Measurements from ENCODE around the gene SOHLH1. TPM values are rescaled to one million over a fixed set of nuclear protein-coding genes. Genes with fewer than 3 reads are reported as not detected.

SOHLH1 gene
- total RNA-seq, 1 donor from 2014 or later: not detected

DNA sequence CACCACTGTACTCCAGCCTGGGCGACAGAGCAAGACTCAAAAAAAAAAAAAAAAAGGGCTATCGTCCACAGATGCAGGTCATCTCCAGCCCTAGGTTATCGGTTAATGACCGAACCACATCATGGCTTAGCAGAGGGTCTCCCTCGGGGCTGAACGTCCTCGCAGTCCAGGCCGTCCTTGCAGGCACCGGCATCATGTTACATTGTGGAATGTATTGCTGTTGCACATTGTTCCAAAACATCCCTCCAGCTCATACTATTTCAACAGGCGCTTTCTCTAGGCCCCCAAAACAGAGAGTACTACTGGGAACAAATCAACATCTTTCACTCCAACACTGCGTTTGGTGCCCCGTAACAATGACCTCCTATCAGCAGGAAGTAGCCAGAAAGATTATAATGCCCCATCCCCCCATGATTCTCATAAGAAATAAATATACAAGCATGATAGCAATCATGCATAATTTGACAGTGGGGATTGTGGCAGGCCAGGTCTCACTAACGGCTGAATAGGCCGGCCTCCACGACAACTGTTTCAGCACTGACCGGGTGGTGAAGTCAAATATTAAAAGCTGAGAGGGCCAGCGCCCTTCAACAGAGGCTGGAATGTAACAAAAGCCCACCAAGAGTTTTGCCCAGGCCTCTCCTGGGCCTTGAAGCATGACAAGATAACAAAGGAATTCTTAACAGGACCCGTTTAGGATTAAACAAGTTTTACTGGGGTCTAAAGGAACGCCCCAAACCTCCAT is 37.3 kb downstream of the SOHLH1 start:
- intact Hi-C loops (cut with micrococcal nuclease): no loop called here

DNA sequence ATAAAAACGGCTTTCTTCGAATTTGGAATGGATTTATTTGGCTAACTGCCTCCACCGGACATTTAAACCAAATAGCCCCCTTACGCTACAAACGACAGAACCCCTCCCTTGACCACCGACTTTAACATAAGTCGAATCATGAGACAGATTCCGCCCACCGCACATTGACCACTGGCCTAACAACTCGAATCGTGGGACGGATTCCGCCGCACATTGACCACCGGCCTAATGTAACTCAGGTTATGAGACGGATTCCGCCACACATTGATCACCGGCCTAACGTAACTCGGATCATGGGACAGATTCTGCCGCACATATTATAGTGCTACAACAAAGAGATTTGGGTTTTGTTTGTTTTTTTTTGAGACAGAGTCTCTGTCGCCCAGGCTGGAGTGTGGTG is 38.9 kb downstream of the SOHLH1 start:
- intact Hi-C loops (cut with micrococcal nuclease): no loop called here

DNA sequence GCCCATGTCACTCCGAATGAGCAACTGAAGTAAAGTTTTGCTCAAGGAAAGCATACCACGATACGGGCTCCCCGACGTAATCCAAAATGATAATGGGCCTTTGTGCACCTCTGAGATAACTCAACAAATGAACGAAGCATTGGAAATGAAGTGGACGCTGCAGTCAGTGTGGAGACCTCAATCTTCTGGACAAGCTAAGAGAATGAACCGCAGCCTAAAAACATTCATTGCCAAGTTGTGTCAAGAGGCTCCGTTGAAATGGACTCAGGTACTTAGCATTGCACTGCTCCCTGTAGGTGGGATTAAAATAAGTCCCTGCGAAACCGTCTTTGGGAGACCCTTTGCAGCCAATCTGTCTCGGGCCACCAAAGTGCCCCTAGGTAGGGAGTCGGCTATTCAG is 40.0 kb downstream of the SOHLH1 start:
- intact Hi-C loops (cut with micrococcal nuclease): no loop called here

DNA sequence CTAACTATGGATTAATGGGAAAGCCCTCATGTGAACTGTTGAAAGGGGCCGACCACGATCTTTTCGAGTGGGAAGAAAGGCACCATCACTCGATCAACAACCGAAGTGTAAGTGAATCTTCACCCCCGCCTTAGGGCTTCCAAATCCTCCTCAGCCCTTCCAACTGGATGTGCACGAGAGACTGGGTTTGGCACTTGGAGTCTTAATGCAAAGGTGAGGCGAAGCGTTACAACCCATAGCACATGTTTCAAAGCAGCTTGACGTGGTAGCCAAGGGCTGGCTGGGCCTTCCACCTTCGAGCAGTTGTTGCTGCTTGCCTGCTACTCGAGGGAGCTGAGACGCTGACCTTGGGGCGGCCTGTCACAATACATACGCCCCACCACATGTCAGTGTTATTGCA is 41.9 kb downstream of the SOHLH1 start:
- intact Hi-C loops (cut with micrococcal nuclease): no loop called here

DNA sequence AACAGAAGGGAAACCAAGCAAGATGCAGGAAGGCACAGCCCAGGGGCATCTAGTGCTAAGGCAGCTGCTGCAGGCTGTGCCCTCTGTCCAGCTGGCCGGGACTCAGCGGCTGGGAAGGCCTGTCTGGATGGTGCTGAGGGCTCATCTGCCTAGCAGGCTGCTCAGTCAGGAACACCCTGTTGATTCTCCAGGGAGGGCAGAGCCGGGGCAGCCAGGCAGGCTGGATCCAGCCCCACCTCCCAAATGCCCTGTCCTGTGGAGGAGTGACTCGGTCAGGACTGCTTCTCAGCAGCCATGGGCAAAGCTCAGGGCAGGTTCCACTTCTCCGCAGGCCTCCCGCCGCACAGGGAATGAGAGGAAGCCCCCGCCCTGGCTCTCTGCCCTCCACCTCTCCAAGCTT is 44.0 kb downstream of the SOHLH1 start:
- intact Hi-C loops (cut with micrococcal nuclease): no loop called here

DNA sequence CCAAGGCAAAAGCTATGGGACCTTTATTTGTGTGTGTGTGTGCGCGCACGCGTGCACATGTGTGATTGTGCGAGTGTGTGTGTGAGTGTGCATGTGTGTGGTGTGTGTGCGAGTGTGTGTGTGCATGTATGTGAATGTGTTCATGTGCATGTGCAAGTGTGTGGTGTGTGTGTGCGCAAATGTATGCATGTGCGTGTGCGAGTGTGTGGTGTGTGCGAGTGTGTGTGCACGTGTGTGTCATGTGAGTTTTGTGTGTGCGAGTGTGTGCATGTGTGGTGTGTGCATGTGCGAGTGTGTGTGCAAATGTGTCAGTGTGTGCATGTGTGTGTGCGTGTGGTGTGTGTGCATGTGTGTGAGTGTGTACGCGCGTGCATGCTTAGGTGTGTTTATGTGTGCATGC is 48.9 kb downstream of the SOHLH1 start:
- intact Hi-C loops (cut with micrococcal nuclease): no loop called here

DNA sequence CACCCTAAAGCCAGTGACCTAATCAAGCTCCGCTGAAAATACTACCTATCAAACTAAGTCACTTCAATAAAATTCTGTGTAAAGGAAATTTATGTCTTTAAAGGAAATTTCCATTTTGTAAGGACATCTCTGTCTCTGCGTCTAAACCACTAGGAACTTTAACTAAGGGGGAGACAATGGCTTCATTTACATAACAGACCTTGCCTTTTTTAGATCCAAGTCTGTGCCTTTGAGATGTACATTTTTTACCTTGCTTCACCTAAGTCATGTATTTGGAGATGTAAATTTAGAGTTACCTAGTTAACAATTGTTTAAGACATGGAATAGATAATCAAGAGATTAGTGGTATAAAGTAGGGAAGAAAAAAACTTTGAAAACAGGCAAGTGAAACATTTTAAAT is 49.8 kb downstream of the SOHLH1 start:
- intact Hi-C loops (cut with micrococcal nuclease): no loop called here

DNA sequence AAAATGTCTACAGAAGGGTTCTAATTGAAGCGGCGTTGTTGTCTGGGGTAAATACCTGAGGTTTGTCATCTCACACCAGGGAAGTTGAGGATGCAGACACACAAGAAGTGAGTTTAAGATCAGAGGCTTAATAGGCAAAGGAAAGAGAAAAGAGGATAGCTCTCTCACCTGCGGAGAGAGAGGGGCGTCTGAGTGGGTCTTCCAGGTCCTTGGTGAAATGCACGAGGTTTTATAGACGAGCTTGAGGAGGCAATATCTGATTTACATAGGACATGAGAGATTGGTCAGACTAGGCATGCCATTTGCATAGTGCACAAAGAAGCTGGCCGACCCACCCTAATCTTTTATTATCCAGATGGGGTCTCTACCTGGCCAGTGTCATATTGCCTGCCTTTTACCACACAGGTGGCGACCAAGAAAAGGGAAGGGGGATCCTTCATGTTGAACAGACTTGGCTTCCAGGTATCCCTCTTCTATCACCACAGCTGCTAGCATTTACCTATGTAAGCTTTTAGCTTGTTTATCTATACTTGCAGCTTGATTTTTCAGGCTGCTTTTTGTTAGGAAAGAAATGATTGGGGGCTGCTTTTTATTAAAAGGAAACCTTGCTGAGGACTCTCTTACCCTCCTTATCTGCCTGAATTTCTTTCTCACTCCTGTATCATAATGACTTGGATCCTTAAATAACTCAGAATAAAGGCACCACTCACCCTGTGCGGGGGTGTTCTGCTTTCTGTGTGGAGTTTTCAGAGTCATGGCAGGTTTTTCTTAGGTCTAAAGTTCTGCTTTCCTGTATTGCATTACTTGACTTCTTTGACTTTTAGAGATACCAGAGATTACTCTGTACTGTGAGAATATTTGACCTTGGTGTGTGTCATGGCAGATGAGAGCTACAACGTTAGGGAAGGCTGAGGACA is 50.5 kb downstream of the SOHLH1 start:
- intact Hi-C loops (cut with micrococcal nuclease): no loop called here

DNA sequence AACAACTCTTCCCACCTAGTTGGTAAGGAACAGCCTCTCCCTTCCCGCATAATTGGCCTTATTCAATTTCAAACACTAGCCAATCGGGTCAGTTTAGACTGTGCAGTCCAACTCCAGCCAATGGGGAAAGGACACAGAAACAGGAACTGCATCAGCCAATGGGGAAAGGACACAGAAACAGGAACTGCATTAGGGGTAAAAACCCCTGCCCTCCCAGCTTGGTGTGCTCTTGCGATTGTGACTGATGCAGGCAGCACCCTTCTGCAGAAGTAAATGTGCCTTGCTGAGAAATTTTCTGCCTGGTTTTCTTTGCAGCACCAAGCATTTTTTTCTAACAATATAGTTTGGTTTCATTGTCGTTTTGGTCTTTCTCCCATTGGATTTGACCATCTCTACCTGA is 51.4 kb downstream of the SOHLH1 start:
- intact Hi-C loops (cut with micrococcal nuclease): no loop called here

DNA sequence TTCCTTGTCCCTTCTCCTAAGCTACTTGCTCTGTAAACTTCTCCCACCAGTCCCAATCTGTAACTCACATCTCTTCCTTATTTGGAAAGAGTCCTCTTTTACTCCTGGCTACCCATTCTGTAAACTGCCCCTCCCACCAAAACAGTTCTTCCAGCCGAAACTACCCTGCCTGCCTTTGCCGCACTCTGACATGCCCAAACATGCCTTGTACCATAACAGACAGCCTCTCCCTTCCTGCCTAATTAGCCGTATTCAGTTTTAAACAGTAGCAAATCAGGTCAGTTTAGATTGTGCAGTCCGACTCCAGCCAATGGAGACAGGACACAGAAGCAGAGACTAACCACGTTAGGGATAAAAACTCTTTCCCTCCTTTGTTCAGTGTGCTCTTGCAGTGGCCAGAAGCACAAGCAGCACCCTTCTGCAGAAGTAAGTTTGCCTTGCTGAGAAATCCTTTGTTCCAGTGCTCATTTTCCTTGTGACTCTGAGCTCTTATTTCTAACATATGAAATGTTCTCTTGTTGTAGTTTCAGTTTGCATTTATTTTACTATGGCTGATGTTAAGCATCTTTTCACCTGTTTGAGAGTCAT is 54.6 kb downstream of the SOHLH1 start:
- intact Hi-C loops (cut with micrococcal nuclease): no loop called here

Other genes starting within 250 kb of the SOHLH1 start
- gene PPP1R26, start 219.7 kb downstream of the SOHLH1 start, total RNA-seq: 0.07 and 0.49 TPM in 2 replicates
- 31.9 and 37.0 TPM in 2 replicates for gene MRPS2, start 198.8 kb downstream of the SOHLH1 start, total RNA-seq
- not detected in 2 replicates for gene LCN1, start 178.0 kb downstream of the SOHLH1 start, total RNA-seq
- gene OBP2A, start 153.4 kb downstream of the SOHLH1 start, total RNA-seq: not detected in 2 replicates
- gene PAEP, start 137.7 kb downstream of the SOHLH1 start, total RNA-seq: not detected in 2 replicates
- gene GLT6D1, start 59.9 kb downstream of the SOHLH1 start, total RNA-seq: not detected in 2 replicates
- not detected in 2 replicates for gene LCN9, start 36.2 kb downstream of the SOHLH1 start, total RNA-seq
- not detected in 2 replicates for gene KCNT1, start 2.7 kb upstream of the SOHLH1 start, total RNA-seq
- gene CAMSAP1, start 208.1 kb upstream of the SOHLH1 start, total RNA-seq: 22.9 and 25.2 TPM in 2 replicates

Data from T-helper 1 cell treated with Interleukin-12 subunit alpha and Interleukin-12 subunit beta and Interleukin-4 antibody, amounts not matched to agents 30 ng/mL and 1 ng/mL, for 36 hours (primary cell).